Germinal center (tissue), 1 donor: ENCODE data around the gene GEMIN2.
"Not testable (repeated sequence)": the region's sequence is repeated elsewhere in the genome, so short reads cannot be mapped to it uniquely, and the experiment has no call there.

Source experiments
- DNase-seq: peaks from one replicate; pipeline ENCODE4 v3.0.0; 2012; ENCODE audit warnings: mixed read lengths, low spot score

Gene GEMIN2, protein sequence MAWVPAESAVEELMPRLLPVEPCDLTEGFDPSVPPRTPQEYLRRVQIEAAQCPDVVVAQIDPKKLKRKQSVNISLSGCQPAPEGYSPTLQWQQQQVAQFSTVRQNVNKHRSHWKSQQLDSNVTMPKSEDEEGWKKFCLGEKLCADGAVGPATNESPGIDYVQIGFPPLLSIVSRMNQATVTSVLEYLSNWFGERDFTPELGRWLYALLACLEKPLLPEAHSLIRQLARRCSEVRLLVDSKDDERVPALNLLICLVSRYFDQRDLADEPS

GRCh38 chr14:39114073-39114838, at the start of gene GEMIN2:
GEMIN2 (plus strand) TSS chr14:39114323; CDS start chr14:39114339, 16 bp downstream.
- DNase-seq, result peak; percentile 96

DNA sequence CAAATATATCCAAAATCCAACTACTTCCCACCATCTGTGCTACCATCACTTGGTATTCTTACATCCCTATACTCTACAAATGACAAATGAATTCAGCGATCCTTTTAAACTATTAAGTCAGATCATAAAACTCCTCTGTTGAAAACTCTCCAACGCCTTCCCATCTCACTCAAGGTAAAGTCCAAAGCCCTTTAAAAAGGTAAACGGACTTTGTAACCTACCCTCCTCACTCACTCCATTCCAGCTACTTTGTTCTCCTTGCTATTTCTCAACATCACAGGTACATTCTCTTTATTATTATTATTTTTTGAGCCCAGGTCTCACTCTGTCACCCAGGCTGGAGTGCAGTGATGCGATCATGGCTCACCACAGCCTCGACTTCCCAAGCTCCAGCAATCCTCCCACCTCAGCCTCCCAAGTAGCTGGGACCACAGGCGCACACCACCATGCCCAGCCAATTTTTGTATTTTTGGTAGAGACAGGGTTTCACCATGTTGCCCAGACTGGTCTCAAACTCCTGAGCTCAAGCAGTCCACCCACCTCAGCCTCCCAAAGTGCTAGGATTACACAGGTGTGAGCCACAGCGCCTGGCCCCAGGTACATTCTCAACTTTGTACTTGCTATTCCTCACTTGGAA, 44.8 kb upstream of the GEMIN2 start:
- not testable (repeated sequence) for DNase-seq

DNA sequence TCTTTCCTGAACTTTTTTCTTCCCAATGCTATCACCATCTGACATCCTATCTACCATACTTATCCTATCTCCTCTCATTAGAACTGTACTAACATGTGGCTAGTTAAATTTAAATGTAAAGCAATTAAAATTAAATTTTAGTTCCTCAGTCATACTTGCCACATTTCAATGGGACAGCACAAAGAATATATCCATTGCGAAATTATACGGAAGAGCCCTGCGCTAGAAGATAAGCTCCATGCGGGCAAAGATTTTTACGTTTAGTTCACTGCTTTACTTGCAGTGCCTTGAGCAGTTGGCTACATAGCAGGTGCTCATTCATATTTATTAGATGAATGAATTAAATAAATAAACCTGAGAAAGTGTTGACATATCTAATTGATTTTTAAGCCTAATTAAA, 44.2 kb upstream of the GEMIN2 start:
- DNase-seq, result no peak

DNA sequence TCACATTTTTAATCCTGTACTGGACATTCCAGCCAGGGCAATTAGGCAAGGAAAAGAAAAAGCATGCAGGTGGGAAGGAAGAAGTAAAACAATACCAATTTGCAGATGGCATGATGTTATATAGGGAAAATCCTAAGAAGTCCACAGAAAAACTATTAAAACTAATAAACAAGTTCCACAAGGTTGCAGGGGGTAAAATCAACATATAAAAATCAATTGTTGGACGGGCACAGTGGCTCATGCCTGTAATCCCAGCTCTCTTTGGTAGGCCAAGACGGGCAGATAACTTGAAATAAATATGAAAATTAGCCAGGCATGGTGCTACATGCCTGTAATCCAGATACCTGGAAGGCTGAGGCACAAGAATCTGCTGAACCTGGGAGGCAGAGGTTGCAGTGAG, 43.0 kb upstream of the GEMIN2 start:
- no peak for DNase-seq

GRCh38 chr14:39080886-39081285, 33.2 kb upstream of the GEMIN2 start:
- no peak for DNase-seq

DNA sequence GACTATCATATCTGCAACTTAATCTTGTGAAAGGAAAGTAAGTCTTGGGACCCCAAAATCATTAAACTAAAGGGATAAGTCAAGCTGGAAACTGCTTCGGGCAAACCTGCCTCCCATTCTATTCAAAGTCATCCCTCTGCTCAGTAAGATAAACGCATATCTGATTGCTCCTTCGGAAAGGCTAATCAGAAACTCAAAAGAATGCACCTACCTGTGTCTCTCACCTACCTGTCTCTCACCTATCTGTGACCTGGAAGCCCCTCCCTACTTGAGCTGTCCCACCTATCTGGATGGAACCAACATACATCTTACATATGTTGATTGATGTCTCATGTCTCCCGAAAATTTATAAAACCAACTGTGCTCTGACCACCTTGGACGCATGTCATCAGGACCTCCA, 31.0 kb upstream of the GEMIN2 start:
- DNase-seq, result no peak

- no peak for DNase-seq
Observed at GRCh38 chr14:39085933-39086332, 28.2 kb upstream of the GEMIN2 start.

GRCh38 chr14:39087493-39087892, 26.6 kb upstream of the GEMIN2 start:
- DNase-seq, result no peak

DNA sequence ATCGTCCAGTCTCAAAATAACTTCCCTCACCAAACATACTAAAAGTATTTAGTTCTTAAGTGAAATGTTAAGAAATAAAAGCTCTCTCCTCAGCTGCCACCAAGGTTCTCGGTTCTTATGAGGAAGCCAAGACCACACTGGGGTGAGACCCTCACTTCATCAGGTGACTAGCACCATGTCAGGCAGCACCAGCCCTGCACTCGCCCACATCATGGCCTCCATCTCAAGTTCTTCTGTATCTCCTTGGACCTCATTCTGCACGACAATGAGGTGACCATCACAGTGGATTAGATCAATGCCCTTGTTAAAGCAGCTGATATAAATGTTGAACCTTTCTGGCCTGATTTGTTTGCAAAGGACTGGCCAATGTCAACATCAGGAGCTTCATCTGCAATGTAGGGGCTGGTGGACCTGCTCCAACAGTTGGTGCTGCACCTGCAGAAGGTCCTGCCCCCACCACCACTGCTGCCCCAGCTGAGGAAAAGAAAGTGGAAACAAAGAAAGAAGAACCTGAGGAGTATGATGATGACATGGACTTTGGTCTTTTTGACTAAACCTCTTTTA, 23.5 kb upstream of the GEMIN2 start:
- no peak for DNase-seq

GRCh38 chr14:39091716-39092115, 22.4 kb upstream of the GEMIN2 start:
- DNase-seq, result no peak

- no peak for DNase-seq
Observed at GRCh38 chr14:39094515-39094914, 19.6 kb upstream of the GEMIN2 start.

DNA sequence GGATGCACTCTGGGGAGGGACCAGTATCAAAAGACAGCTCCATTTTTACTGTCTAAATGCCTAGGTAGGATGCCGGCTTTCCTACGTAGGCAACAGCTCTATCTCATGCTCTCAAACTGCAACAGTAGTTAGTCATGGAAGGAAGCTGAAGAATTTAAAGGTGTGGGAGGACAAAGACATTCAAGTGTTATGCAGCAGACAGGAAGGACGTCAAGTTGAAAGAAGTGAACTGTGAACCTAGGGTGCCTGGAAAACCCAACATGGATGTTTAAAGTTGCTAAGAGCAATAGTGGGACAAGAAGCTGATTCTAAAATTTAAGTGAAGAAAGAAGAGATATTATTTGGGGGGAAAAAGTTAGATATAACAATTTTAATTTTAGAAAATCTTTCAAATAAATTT, 17.0 kb upstream of the GEMIN2 start:
- no peak for DNase-seq

- not testable (repeated sequence) for DNase-seq
Observed at GRCh38 chr14:39099215-39099614, 14.9 kb upstream of the GEMIN2 start.

GRCh38 chr14:39099748-39100147, 14.4 kb upstream of the GEMIN2 start:
- DNase-seq, result no peak

DNA sequence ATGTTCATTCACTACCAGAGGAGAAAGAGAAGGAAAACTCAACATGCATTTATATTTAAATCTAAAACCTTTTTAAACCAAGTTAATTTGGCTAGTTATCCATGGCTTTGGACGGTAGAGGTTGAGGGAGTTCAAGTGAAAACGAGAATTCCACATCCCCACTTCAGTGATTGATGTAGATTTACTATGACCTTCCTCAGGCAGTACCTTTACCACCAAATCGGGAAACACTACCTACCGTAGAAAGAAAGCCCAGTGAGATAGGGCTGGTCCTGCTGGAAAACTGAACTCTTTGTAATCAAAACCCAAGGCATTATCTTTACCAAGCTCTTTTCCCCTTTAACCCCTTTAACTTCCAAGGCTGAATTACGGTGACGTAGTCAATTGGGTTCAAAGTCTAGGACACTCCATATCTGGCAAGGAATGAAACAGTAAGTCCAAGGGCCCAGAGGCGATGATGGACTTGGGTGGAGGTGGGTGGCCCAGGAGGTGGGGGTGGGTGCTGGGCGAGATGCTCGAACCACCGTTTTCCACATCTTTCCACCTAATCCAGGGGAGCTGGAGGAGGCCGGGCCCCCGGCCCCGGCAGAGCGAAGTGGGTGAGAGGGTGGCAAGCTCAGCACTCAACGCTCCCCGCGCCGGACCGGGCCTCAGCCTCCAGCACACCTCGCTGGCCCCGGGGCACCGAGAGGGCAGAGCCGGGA, 11.7 kb upstream of the GEMIN2 start:
- DNase-seq, result peak; percentile 7

- DNase-seq, result peak; percentile 85
Observed at GRCh38 chr14:39102969-39103957, 10.9 kb upstream of the GEMIN2 start, which contains the start of gene SEC23A. SEC23A (minus strand) TSS chr14:39103235; CDS start chr14:39096118, 7,117 bp downstream.

GRCh38 chr14:39104078-39104801, 9.9 kb upstream of the GEMIN2 start:
- not testable (repeated sequence) for DNase-seq

DNA sequence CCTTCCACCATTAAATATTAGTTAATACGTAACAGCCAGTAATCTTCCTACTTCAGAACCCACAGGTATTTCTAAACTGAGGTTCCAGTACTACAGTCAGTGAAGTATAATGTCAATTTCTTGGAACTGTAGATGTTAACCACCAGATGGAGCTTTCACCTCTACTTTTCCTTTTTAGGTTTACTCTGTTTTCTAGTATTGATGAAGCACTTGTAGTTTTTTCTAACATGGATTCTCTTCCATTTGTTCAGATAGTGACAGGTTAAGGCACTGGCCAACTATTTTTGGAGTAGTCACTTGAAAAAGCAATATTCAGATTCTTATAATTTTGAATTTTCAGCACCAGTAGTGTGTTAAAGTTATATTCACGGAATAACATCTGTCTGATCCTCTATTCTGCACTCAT, 6.5 kb upstream of the GEMIN2 start:
- DNase-seq, result peak; percentile 47

GRCh38 chr14:39108791-39109190, 5.3 kb upstream of the GEMIN2 start:
- no peak for DNase-seq
